Progenitor cell of endocrine pancreas (in vitro differentiated cells): ENCODE data around the gene CEP128. TPM values are rescaled to one million over a fixed set of nuclear protein-coding genes. Genes with fewer than 3 reads are reported as not detected.

Source experiments
- DNase-seq: peaks from one replicate; pipeline ENCODE4 v3.0.0; 2021; ENCODE audit warnings: low spot score; ENCODE audit not compliant: unreplicated experiment
- H3K27ac Mint-ChIP-seq: 2 replicates; pipeline ENCODE4 v1.8.0; 2021; ENCODE audit warnings: mild to moderate bottlenecking, moderate library complexity, mixed read lengths
- H3K27me3 Mint-ChIP-seq: 2 replicates; pipeline ENCODE4 v1.8.0; 2021; ENCODE audit warnings: mixed read lengths
- H3K36me3 Mint-ChIP-seq: 2 replicates; pipeline ENCODE4 v1.8.0; 2022; ENCODE audit warnings: mixed read lengths; ENCODE audit not compliant: insufficient read depth
- H3K4me1 Mint-ChIP-seq: 2 replicates; pipeline ENCODE4 v1.8.0; 2021; ENCODE audit warnings: low read depth, mixed read lengths
- H3K4me3 Mint-ChIP-seq: 2 replicates; pipeline ENCODE4 v1.8.0; 2021; ENCODE audit warnings: low read depth, mild to moderate bottlenecking, moderate library complexity, mixed read lengths
- H3K9me3 Mint-ChIP-seq: 2 replicates; pipeline ENCODE4 v1.8.0; 2021; ENCODE audit warnings: low read depth, mixed read lengths
- CTCF ChIP-seq: fragments of 200-600 bp; sonication (generic); IDR thresholded peaks from one replicate; pipeline ENCODE4 v1.5.0; 2021; ENCODE audit warnings: antibody characterized with exemption, mild to moderate bottlenecking; ENCODE audit not compliant: unreplicated experiment
- total RNA-seq: library from RNA; stranded (reverse); gene quantifications from 2 replicates; pipeline ENCODE4 v1.2.1, GENCODE V29; 2021

CEP128 gene
- total RNA-seq, 1 donor from 2014 or later, result 15.9 TPM

GRCh38 chr14:80901822-80902221, 39.7 kb downstream of the CEP128 start:
- no peak for TF ChIP-seq CTCF
- no peak for DNase-seq
- H3K36me3 Mint-ChIP-seq, result peaks cover 15% of the 10 kb centered on the region
- H3K27ac Mint-ChIP-seq, result no peak overlapping the region
- H3K4me3 Mint-ChIP-seq, result no peak overlapping the region
- no peaks in the 10 kb centered on the region for H3K27me3 Mint-ChIP-seq
- H3K9me3 Mint-ChIP-seq, result peaks cover 4% of the 10 kb centered on the region
- H3K4me1 Mint-ChIP-seq, result peaks cover 13% of the 10 kb centered on the region

- no peak for TF ChIP-seq CTCF
- Mint-ChIP-seq H3K4me3 (no peak overlapping the region), H3K27me3 (no peaks in the 10 kb centered on the region), H3K9me3 (peaks cover 4% of the 10 kb centered on the region), H3K36me3 (peaks cover 15% of the 10 kb centered on the region), H3K27ac (no peak overlapping the region), H3K4me1 (peaks cover 13% of the 10 kb centered on the region)
- DNase-seq, result no peak
These were observed 40.3 kb downstream of the CEP128 start for GRCh38 chr14:80901260-80901659.

DNA sequence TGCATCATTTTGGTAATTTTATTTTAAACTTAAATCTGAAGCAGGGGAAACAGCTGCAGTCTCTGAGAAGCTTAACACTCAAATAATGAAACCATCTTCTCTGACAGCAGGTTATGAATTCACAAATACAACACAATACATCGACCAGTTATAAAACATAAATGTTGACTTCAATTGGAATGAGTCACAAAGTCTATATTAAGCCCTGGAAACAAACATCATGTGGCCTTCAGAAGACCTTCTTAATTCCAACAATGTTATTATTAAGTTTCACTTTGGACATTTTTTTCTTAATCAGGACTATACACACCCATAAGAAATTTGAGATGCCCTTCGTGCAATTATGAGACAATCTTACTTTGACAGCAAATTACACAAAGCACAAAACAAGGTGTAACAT, 68.9 kb downstream of the CEP128 start:
- no peaks in the 10 kb centered on the region for H3K4me1 Mint-ChIP-seq
- H3K27me3 Mint-ChIP-seq, result no peaks in the 10 kb centered on the region
- peaks cover 34% of the 10 kb centered on the region for H3K36me3 Mint-ChIP-seq
- TF ChIP-seq CTCF, result no peak
- no peak for DNase-seq
- H3K4me3 Mint-ChIP-seq, result no peak overlapping the region
- H3K9me3 Mint-ChIP-seq, result peaks cover 42% of the 10 kb centered on the region
- no peak overlapping the region for H3K27ac Mint-ChIP-seq

DNA sequence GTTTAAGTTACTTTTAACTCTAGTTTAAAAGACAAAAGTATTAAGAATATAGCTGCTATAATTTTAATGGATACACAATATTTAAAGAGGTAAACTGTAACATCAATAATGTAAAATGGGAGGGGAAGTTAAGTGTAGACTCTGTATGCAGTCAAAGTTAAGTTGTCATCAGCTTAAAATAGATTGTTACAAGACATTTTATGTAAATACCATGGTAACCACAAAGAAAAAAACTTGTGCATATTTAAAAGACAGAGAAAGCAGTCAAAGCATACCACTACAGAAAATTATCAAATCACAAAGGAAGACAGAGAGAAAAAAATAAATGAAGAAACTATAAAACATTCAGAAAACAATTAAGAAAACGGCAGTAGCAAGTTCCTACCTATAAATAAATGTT, 73.3 kb downstream of the CEP128 start:
- TF ChIP-seq CTCF, result no peak
- Mint-ChIP-seq H3K9me3 (peaks cover 43% of the 10 kb centered on the region), H3K4me3 (no peak overlapping the region), H3K27ac (no peak overlapping the region), H3K4me1 (no peaks in the 10 kb centered on the region), H3K27me3 (no peaks in the 10 kb centered on the region), H3K36me3 (peaks cover 31% of the 10 kb centered on the region)
- DNase-seq, result no peak

DNA sequence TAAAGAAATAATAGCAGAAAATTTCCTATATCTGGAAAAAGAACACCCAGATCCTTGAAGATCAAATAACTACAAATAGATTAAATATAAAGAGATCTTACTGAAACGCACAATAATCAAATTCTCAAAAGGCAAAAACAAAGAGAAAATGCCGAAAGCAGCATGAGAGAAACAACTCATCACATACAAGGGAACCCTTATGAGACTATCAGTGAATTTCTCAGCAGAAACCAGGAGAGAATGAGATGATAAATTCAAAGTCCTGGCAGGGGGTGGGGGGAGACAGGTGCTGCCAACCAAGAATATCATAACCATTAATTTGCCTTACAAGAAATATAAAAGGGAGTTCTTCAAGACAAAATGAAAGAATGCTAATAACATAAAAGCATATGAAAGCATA, 73.7 kb downstream of the CEP128 start:
- H3K9me3 Mint-ChIP-seq, result peaks cover 43% of the 10 kb centered on the region
- no peak overlapping the region for H3K4me3 Mint-ChIP-seq
- TF ChIP-seq CTCF, result no peak
- H3K36me3 Mint-ChIP-seq, result peaks cover 31% of the 10 kb centered on the region
- H3K4me1 Mint-ChIP-seq, result no peaks in the 10 kb centered on the region
- no peak for DNase-seq
- no peak overlapping the region for H3K27ac Mint-ChIP-seq
- H3K27me3 Mint-ChIP-seq, result no peaks in the 10 kb centered on the region

- H3K4me3 Mint-ChIP-seq, result no peak overlapping the region
- H3K36me3 Mint-ChIP-seq, result peaks cover 28% of the 10 kb centered on the region
- no peak overlapping the region for H3K27ac Mint-ChIP-seq
- no peak for DNase-seq
- peaks cover 40% of the 10 kb centered on the region for H3K9me3 Mint-ChIP-seq
- no peak for TF ChIP-seq CTCF
- H3K4me1 Mint-ChIP-seq, result no peaks in the 10 kb centered on the region
- H3K27me3 Mint-ChIP-seq, result no peaks in the 10 kb centered on the region
These were observed 74.4 kb downstream of the CEP128 start for GRCh38 chr14:80867091-80867490.
